ENCODE data around the gene DNAH2.

Gene DNAH2

GRCh38 chr17:7873051-7873450, 155.5 kb downstream of the DNAH2 start:
- no peak for DNase-seq (ENCODE audit: low spot score)

- DNase-seq (ENCODE audit: low spot score): no peak
Observed at GRCh38 chr17:7875804-7876370, 158.3 kb downstream of the DNAH2 start.

- no peak for DNase-seq (ENCODE audit: low spot score)
Observed at GRCh38 chr17:7878234-7878633, 160.7 kb downstream of the DNAH2 start.

GRCh38 chr17:7880076-7880868, 162.7 kb downstream of the DNAH2 start:
- DNase-seq (ENCODE audit: low spot score): no peak

- DNase-seq (ENCODE audit: low spot score): no peak
Observed at GRCh38 chr17:7881276-7882054, 163.9 kb downstream of the DNAH2 start.

GRCh38 chr17:7882068-7882467, 164.5 kb downstream of the DNAH2 start:
- DNase-seq (ENCODE audit: low spot score): no peak

- DNase-seq (ENCODE audit: low spot score): no peak
Observed at GRCh38 chr17:7882629-7883028, 165.1 kb downstream of the DNAH2 start.

All from putamen (tissue), 1 donor.